Measurements from ENCODE around the gene CNIH2.

- no peak for TF ChIP-seq CTCF (IDR thresholded peaks at IDR 0.05; ENCODE audit: insufficient read depth, low read depth, low read length)
- TF ChIP-seq EZH2 (IDR thresholded peaks at IDR 0.05; ENCODE audit: insufficient read depth, low read length) = no peak
Measured at GRCh38 chr11:66262191-66262590, 15.8 kb upstream of the CNIH2 start.
